Natural killer cell (primary cell): Measurements from ENCODE around the gene NPPB. TPM values are rescaled to one million over a fixed set of nuclear protein-coding genes. Genes with fewer than 3 reads are reported as not detected.

Source experiments
- ATAC-seq, 3 donors: fragments of 150-1000 bp in 2 of 3; fragments of 200-7000 bp in 1 of 3; cut with Tn5 transposase; 1 replicate in 1 of 3; 2 replicates in 2 of 3; pipeline ENCODE4 v1.10.0; 2021; ENCODE audit warnings: mild to moderate bottlenecking in 2 of 3, moderate library complexity in 2 of 3
- DNase-seq, 2 donors: peaks; one replicate each; pipeline versions ENCODE4 v3.0.0 to v3.0.0-alpha.2; 2013 to 2021; ENCODE audit warnings: mixed read lengths in 1 of 2
- H3K27ac ChIP-seq: one replicate; pipeline ENCODE4 v1.5.1; 2013; ENCODE audit warnings: mild to moderate bottlenecking, low read length
- H3K27me3 ChIP-seq: one replicate; pipeline ENCODE4 v1.6.1; 2013; ENCODE audit warnings: low read length; ENCODE audit not compliant: control insufficient read depth, insufficient read depth
- H3K36me3 ChIP-seq: one replicate; pipeline ENCODE4 v1.6.1; 2013; ENCODE audit warnings: low read length; ENCODE audit not compliant: control insufficient read depth, insufficient read depth
- H3K4me1 ChIP-seq: one replicate; pipeline ENCODE4 v1.6.1; 2013; ENCODE audit warnings: low read length; ENCODE audit not compliant: control insufficient read depth, insufficient read depth
- H3K4me3 ChIP-seq: one replicate; pipeline ENCODE4 v1.5.1; 2013; ENCODE audit warnings: low read length
- H3K9me3 ChIP-seq: one replicate; pipeline ENCODE4 v1.6.1; 2013; ENCODE audit warnings: low read length; ENCODE audit not compliant: control insufficient read depth, insufficient read depth
- H3K27ac Mint-ChIP-seq, 2 donors: one replicate each; pipeline ENCODE4 v1.8.0; 2022; ENCODE audit warnings: mild to moderate bottlenecking in 2 of 2, mixed read lengths in 2 of 2, moderate library complexity in 1 of 2
- H3K27me3 Mint-ChIP-seq, 2 donors: one replicate each; pipeline ENCODE4 v1.8.0; 2022; ENCODE audit warnings: low read depth in 2 of 2, mixed read lengths in 2 of 2
- H3K36me3 Mint-ChIP-seq: one replicate; pipeline ENCODE4 v1.8.0; 2022; ENCODE audit warnings: mixed read lengths
- H3K4me1 Mint-ChIP-seq, 2 donors: one replicate each; pipeline ENCODE4 v1.8.0; 2022; ENCODE audit warnings: mixed read lengths in 2 of 2
- H3K4me3 Mint-ChIP-seq: one replicate; pipeline ENCODE4 v1.8.0; 2022; ENCODE audit warnings: mild to moderate bottlenecking, moderate library complexity, mixed read lengths
- H3K9me3 Mint-ChIP-seq, 2 donors: one replicate each; pipeline ENCODE4 v1.8.0; 2022; ENCODE audit warnings: mixed read lengths in 2 of 2
- CTCF ChIP-seq: fragments of 200-600 bp; IDR thresholded peaks from one replicate; pipeline ENCODE4 v1.8.0; 2022; ENCODE audit warnings: antibody characterized with exemption
- WGBS: methylation state at CpG from one replicate; pipeline ENCODE4 v1.1.7; 2013; ENCODE audit warnings: missing lambda C conversion rate; ENCODE audit not compliant: insufficient coverage; 5-methylcytosine and 5-hydroxymethylcytosine counted together
- intact Hi-C: fragments of 100-400 bp; cut with micrococcal nuclease; formaldehyde crosslinking; loops from one replicate; pipeline ENCODE4 v1.14.2; 2022
- total RNA-seq, 4 donors: library from RNA; stranded (reverse); fragments of 120-200 nt in 1 of 4; gene quantifications; one replicate each; pipeline versions ENCODE4 v1.2.3 to v1.2.4, GENCODE V29; 2013 to 2022

The NPPB gene
- total RNA-seq, 3 donors from 2014 or later (not counting 1 experiment from before 2014, with no cell fraction given), result not detected

- intact Hi-C loops, result no loop called here
- no peak for TF ChIP-seq CTCF
- Histone ChIP-seq H3K4me3 (no peak overlapping the region), H3K36me3 (no peaks in the 10 kb centered on the region), H3K9me3 (no peaks in the 10 kb centered on the region), H3K27me3 (no peaks in the 10 kb centered on the region), H3K4me1 (no peaks in the 10 kb centered on the region), H3K27ac (no peak overlapping the region)
- no peaks in the 10 kb centered on the region for H3K9me3 Mint-ChIP-seq
- no peaks in the 10 kb centered on the region for H3K27me3 Mint-ChIP-seq
- H3K4me3 Mint-ChIP-seq, result no peak overlapping the region
- WGBS, result 87% methylated on average over 17 of the region's 18 CpGs
- H3K4me1 Mint-ChIP-seq, result peaks cover 0 to 5% of the 10 kb centered on the region in 2 donors
- ATAC-seq (no peak), DNase-seq (no peak)
- H3K36me3 Mint-ChIP-seq, result no peaks in the 10 kb centered on the region
- no peak overlapping the region for H3K27ac Mint-ChIP-seq
These were observed 23.1 kb upstream of the NPPB start for GRCh38 chr1:11881749-11882441.

GRCh38 chr1:11880911-11881748 lies 22.4 kb upstream of the NPPB start:
- Mint-ChIP-seq H3K9me3 (no peaks in the 10 kb centered on the region), H3K27ac (no peak overlapping the region), H3K4me1 (peaks cover 0 to 5% of the 10 kb centered on the region in 2 donors), H3K27me3 (no peaks in the 10 kb centered on the region), H3K36me3 (no peaks in the 10 kb centered on the region), H3K4me3 (no peak overlapping the region)
- intact Hi-C loops, result no loop called here
- Histone ChIP-seq H3K27me3 (no peaks in the 10 kb centered on the region), H3K27ac (no peak overlapping the region), H3K4me3 (no peak overlapping the region), H3K4me1 (no peaks in the 10 kb centered on the region), H3K9me3 (no peaks in the 10 kb centered on the region), H3K36me3 (no peaks in the 10 kb centered on the region)
- WGBS, result 80% methylated on average over 10 of the region's 10 CpGs
- no peak for TF ChIP-seq CTCF
- ATAC-seq, result no peak
- no peak for DNase-seq

- peaks cover 0 to 5% of the 10 kb centered on the region in 2 donors for H3K4me1 Mint-ChIP-seq
- intact Hi-C loops, result no loop called here
These were observed 21.4 kb upstream of the NPPB start for GRCh38 chr1:11880181-11880575.

More at GRCh38 chr1:11880181-11880575, 21.4 kb upstream of the NPPB start:
- H3K27ac Mint-ChIP-seq, result no peak overlapping the region
- no peaks in the 10 kb centered on the region for H3K36me3 Mint-ChIP-seq
- 79% methylated on average over 12 of the region's 12 CpGs for WGBS
- no peak for DNase-seq
- no peak overlapping the region for H3K27ac ChIP-seq
- H3K36me3 ChIP-seq, result no peaks in the 10 kb centered on the region
- H3K9me3 Mint-ChIP-seq, result no peaks in the 10 kb centered on the region
- no peak for TF ChIP-seq CTCF
- no peak overlapping the region for H3K4me3 Mint-ChIP-seq
- ATAC-seq, result no peak
- no peaks in the 10 kb centered on the region for H3K4me1 ChIP-seq
- H3K4me3 ChIP-seq, result no peak overlapping the region
- no peaks in the 10 kb centered on the region for H3K27me3 Mint-ChIP-seq
- no peaks in the 10 kb centered on the region for H3K9me3 ChIP-seq
- H3K27me3 ChIP-seq, result no peaks in the 10 kb centered on the region
